Body of pancreas (tissue), 4 donors: ENCODE results near the gene SH3TC1. TPM values are rescaled to one million over a fixed set of nuclear protein-coding genes. Genes with fewer than 3 reads are reported as not detected.

Experiments
- ATAC-seq: fragments of 150-250 bp; one replicate; pipeline ENCODE4 v1.9.1; 2016
- DNase-seq, 4 donors: peaks; one replicate each; pipeline ENCODE4 v3.0.0-alpha.2; 2019
- H3K27ac ChIP-seq, 4 donors: fragments of 200-600 bp; sonication (generic); 1 replicate in 3 of 4; 2 replicates in 1 of 4; pipeline versions ENCODE4 v1.5.1 to v1.6.1; 2016 to 2019; ENCODE audit warnings: mild to moderate bottlenecking in 1 of 4, mixed read lengths in 1 of 4, moderate library complexity in 1 of 4
- H3K27me3 ChIP-seq, 2 donors: fragments of 200-600 bp; sonication (generic); one replicate each; pipeline ENCODE4 v1.6.0; 2016; ENCODE audit warnings: mild to moderate bottlenecking in 1 of 2
- H3K36me3 ChIP-seq, 2 donors: fragments of 200-600 bp; sonication (generic); replicated peaks in 1 of 2; 2 replicates each; pipeline ENCODE4 v1.5.1; 2016; ENCODE audit warnings: low read depth in 2 of 2; ENCODE audit not compliant: insufficient read depth in 1 of 2
- H3K4me1 ChIP-seq: fragments of 200-600 bp; sonication (generic); one replicate; pipeline ENCODE4 v1.6.0; 2016
- H3K4me3 ChIP-seq, 2 donors: fragments of 200-600 bp; sonication (generic); 1 replicate in 1 of 2; 2 replicates in 1 of 2; pipeline ENCODE4 v1.5.1; 2016 to 2019
- H3K9me3 ChIP-seq, 3 donors: fragments of 200-600 bp; sonication (generic); 1 replicate in 2 of 3; 2 replicates in 1 of 3; pipeline ENCODE4 v1.5.1; 2016
- POLR2A ChIP-seq, 3 donors: fragments of 450-650 bp; IDR thresholded peaks; one replicate each; pipeline ENCODE4 v1.6.1; 2016; ENCODE audit warnings: antibody characterized with exemption in 3 of 3, mild to moderate bottlenecking in 2 of 3
- WGBS, 2 donors: methylation state at CpG; one replicate each; pipeline ENCODE4 v1.1.5; 2017; 5-methylcytosine and 5-hydroxymethylcytosine counted together
- intact Hi-C: fragments of 100-400 bp; cut with DNase I; formaldehyde crosslinking; loops from one replicate; pipeline ENCODE4 v1.15.1; 2023
- total RNA-seq, 2 donors: library from RNA; depleted of rRNA; stranded (reverse); fragments of >200 nt; gene quantifications; one replicate each; pipeline ENCODE4 v1.1.0, GENCODE V29; 2016
- TF ChIP-seq, protein P1 (sequence below), 7 experiments: fragments of 450-650 bp in 4 of 7; fragments of 200-600 bp in 3 of 7; sonication (generic) in 3 of 7; IDR thresholded peaks; one replicate each; pipeline ENCODE4 v1.5.1; 2016 to 2019; ENCODE audit warnings: antibody characterized with exemption in 7 of 7

SH3TC1 gene
- total RNA-seq, 2 donors from 2014 or later, result 31.1 to 103 TPM

GRCh38 chr4:8155660-8156421, 43.2 kb upstream of the SH3TC1 start:
- no peaks in the 10 kb centered on the region for H3K9me3 ChIP-seq
- H3K36me3 ChIP-seq, result no peaks in the 10 kb centered on the region
- TF ChIP-seq, protein P1, sequence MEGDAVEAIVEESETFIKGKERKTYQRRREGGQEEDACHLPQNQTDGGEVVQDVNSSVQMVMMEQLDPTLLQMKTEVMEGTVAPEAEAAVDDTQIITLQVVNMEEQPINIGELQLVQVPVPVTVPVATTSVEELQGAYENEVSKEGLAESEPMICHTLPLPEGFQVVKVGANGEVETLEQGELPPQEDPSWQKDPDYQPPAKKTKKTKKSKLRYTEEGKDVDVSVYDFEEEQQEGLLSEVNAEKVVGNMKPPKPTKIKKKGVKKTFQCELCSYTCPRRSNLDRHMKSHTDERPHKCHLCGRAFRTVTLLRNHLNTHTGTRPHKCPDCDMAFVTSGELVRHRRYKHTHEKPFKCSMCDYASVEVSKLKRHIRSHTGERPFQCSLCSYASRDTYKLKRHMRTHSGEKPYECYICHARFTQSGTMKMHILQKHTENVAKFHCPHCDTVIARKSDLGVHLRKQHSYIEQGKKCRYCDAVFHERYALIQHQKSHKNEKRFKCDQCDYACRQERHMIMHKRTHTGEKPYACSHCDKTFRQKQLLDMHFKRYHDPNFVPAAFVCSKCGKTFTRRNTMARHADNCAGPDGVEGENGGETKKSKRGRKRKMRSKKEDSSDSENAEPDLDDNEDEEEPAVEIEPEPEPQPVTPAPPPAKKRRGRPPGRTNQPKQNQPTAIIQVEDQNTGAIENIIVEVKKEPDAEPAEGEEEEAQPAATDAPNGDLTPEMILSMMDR (IDR thresholded peaks at IDR 0.05), result no peak
- no peak for TF ChIP-seq POLR2A (IDR thresholded peaks at IDR 0.05)
- no peak overlapping the region for H3K27ac ChIP-seq
- 91 to 93% methylated on average over 14 of the region's 14 CpGs for WGBS, 2 donors
- no peak overlapping the region for H3K4me3 ChIP-seq
- H3K27me3 ChIP-seq, result no peaks in the 10 kb centered on the region
- DNase-seq (no peak), ATAC-seq (no peak)
- H3K4me1 ChIP-seq, result peaks cover 28% of the 10 kb centered on the region
- intact Hi-C loops, result no loop called here

DNA sequence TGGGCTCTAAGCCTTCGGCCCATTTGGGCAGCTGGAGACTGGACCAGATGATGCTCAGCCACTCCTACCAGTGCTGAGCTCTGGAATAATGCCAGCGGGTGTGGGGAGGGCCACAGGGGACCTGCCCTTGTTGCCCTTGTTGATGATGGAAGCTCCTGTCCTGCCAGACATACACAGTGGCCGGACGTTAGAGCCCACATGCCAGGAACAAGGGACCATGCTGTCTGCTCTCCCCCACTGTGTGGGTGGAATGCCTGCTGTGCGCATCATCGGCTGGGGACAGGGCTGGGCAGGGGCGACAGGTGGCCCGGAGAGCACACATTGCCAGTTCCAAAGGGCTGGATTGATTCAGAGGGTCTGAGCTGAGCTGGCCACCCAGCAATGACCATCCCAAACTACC, 42.5 kb upstream of the SH3TC1 start:
- Histone ChIP-seq H3K4me1 (peaks cover 28% of the 10 kb centered on the region), H3K27me3 (no peaks in the 10 kb centered on the region), H3K36me3 (no peaks in the 10 kb centered on the region), H3K4me3 (no peak overlapping the region), H3K27ac (no peak overlapping the region), H3K9me3 (no peaks in the 10 kb centered on the region)
- intact Hi-C loops, result no loop called here
- DNase-seq (no peak), ATAC-seq (no peak)
- TF ChIP-seq, protein P1 (IDR thresholded peaks at IDR 0.05), result no peak
- TF ChIP-seq POLR2A (IDR thresholded peaks at IDR 0.05), result no peak
- WGBS, 2 donors, result 82 to 83% methylated on average over 2 to 8 of the region's 8 CpGs

GRCh38 chr4:8157496-8157895, 41.6 kb upstream of the SH3TC1 start:
- no peaks in the 10 kb centered on the region for H3K9me3 ChIP-seq
- H3K27ac ChIP-seq, result no peak overlapping the region
- intact Hi-C loops, result no loop called here
- peak overlapping the region in 1 of 2 donors; percentile 57 for H3K4me3 ChIP-seq
- no peaks in the 10 kb centered on the region for H3K36me3 ChIP-seq
- peak in 3 of 4 donors; percentile 27 to 33 (median 29) for DNase-seq
- no peaks in the 10 kb centered on the region for H3K27me3 ChIP-seq
- H3K4me1 ChIP-seq, result peaks cover 28% of the 10 kb centered on the region
- no peak for TF ChIP-seq POLR2A (IDR thresholded peaks at IDR 0.05)
- TF ChIP-seq, protein P1 (IDR thresholded peaks at IDR 0.05), result no peak
- WGBS, 2 donors, result 31 to 47% methylated on average over 8 to 15 of the region's 15 CpGs
- no peak for ATAC-seq

GRCh38 chr4:8157944-8158709, 41.0 kb upstream of the SH3TC1 start:
- H3K36me3 ChIP-seq, result no peaks in the 10 kb centered on the region
- 2% methylated on average over 58 of the region's 70 CpGs; no CpG with 5 or more reads in 1 of the 2 donors for WGBS, 2 donors
- no peaks in the 10 kb centered on the region for H3K9me3 ChIP-seq
- TF ChIP-seq, protein P1 (IDR thresholded peaks at IDR 0.05), result peak in 1 of 7 experiments; percentile 11
- TF ChIP-seq POLR2A (IDR thresholded peaks at IDR 0.05), result no peak
- intact Hi-C loops, result no loop called here
- H3K27me3 ChIP-seq, result no peaks in the 10 kb centered on the region
- H3K4me3 ChIP-seq, result peak overlapping the region; percentile 57 to 84
- peaks cover 28% of the 10 kb centered on the region for H3K4me1 ChIP-seq
- ATAC-seq (peak; percentile 10), DNase-seq (peak in 1 of 4 donors; percentile 27)
- peak overlapping the region in 2 of 4 donors; percentile 44 to 49 for H3K27ac ChIP-seq
